GM12891 (cell line): ENCODE measurements around the gene FBXO8.

Source experiments
- DNase-seq: peaks from one replicate; pipeline ENCODE4 v3.0.0; 2011; ENCODE audit warnings: low spot score; ENCODE audit not compliant: insufficient read length
- FAIRE-seq: peaks from 2 replicates; lab custom pipeline; 2011; peaks lifted over from hg19 to GRCh38; lab: Jason Lieb, UNC
- PAX5 ChIP-seq: IDR thresholded peaks from 2 replicates; pipeline ENCODE4 v1.6.1; 2011; ENCODE audit warnings: low read length, moderate library complexity, mild to moderate bottlenecking; ENCODE audit not compliant: insufficient read depth, severe bottlenecking
- POLR2A ChIP-seq: IDR thresholded peaks from 2 replicates; pipeline ENCODE4 v1.6.1; 2011; ENCODE audit warnings: low read depth, low read length, control low read depth
- POLR2AphosphoS5 ChIP-seq: IDR thresholded peaks from 2 replicates; pipeline ENCODE4 v1.6.1; 2011; ENCODE audit warnings: low read depth, low read length, control low read depth
- POU2F2 ChIP-seq: IDR thresholded peaks from 2 replicates; pipeline ENCODE4 v1.6.1; 2011; ENCODE audit warnings: low read depth, mild to moderate bottlenecking, control low read depth, low read length, moderate library complexity
- SPI1 ChIP-seq: IDR thresholded peaks from 2 replicates; pipeline ENCODE4 v1.6.1; 2011; ENCODE audit warnings: low read depth, low read length, control low read depth
- TAF1 ChIP-seq: IDR thresholded peaks from 2 replicates; pipeline ENCODE4 v1.6.1; 2011; ENCODE audit warnings: low read depth, low read length, control low read depth

Gene FBXO8

GRCh38 chr4:174204164-174204831 lies 79.2 kb downstream of the FBXO8 start:
- DNase-seq, result no peak
- no peak for FAIRE-seq
- no peak for TF ChIP-seq TAF1
- no peak for TF ChIP-seq PAX5
- TF ChIP-seq POU2F2, result no peak
- TF ChIP-seq SPI1, result no peak
- no peak for TF ChIP-seq POLR2A
- no peak for TF ChIP-seq POLR2AphosphoS5

- DNase-seq (no peak), FAIRE-seq (no peak)
- TF ChIP-seq SPI1 (no peak), TAF1 (no peak), POLR2A (no peak), PAX5 (no peak), POLR2AphosphoS5 (no peak), POU2F2 (no peak)
These were observed 81.6 kb downstream of the FBXO8 start for GRCh38 chr4:174201871-174202270.

GRCh38 chr4:174199735-174200134 lies 83.7 kb downstream of the FBXO8 start:
- FAIRE-seq (no peak), DNase-seq (no peak)
- no peak for TF ChIP-seq SPI1
- TF ChIP-seq POLR2A, result no peak

GRCh38 chr4:174198828-174199227 lies 84.6 kb downstream of the FBXO8 start:
- DNase-seq (no peak), FAIRE-seq (no peak)
- no peak for TF ChIP-seq POLR2A
- no peak for TF ChIP-seq SPI1
- TF ChIP-seq POU2F2, result no peak
- no peak for TF ChIP-seq PAX5
- TF ChIP-seq POLR2AphosphoS5, result no peak
- TF ChIP-seq TAF1, result no peak

GRCh38 chr4:174198396-174198795 lies 85.1 kb downstream of the FBXO8 start:
- TF ChIP-seq PAX5, result no peak
- no peak for TF ChIP-seq POU2F2
- TF ChIP-seq SPI1, result no peak
- TF ChIP-seq POLR2AphosphoS5, result no peak
- no peak for TF ChIP-seq TAF1
- TF ChIP-seq POLR2A, result no peak
- no peak for DNase-seq
- no peak for FAIRE-seq

- FAIRE-seq, result no peak
These were observed 89.8 kb downstream of the FBXO8 start for GRCh38 chr4:174193438-174194374.

GRCh38 chr4:174192943-174193342 lies 90.5 kb downstream of the FBXO8 start:
- FAIRE-seq (no peak), DNase-seq (no peak)
- TF ChIP-seq POLR2A, result no peak
- TF ChIP-seq PAX5, result no peak
- TF ChIP-seq POLR2AphosphoS5, result no peak
- no peak for TF ChIP-seq SPI1
- no peak for TF ChIP-seq TAF1
- TF ChIP-seq POU2F2, result no peak

More at GRCh38 chr4:174193438-174194374, 89.8 kb downstream of the FBXO8 start:
- no peak for DNase-seq
- no peak for TF ChIP-seq POLR2A
- no peak for TF ChIP-seq PAX5
- TF ChIP-seq SPI1, result no peak
- TF ChIP-seq TAF1, result no peak
- no peak for TF ChIP-seq POLR2AphosphoS5
- TF ChIP-seq POU2F2, result no peak

- TF ChIP-seq POLR2A (no peak), SPI1 (no peak), PAX5 (no peak), POLR2AphosphoS5 (no peak), TAF1 (no peak), POU2F2 (no peak)
- FAIRE-seq (no peak), DNase-seq (no peak)
These were observed 92.5 kb downstream of the FBXO8 start for GRCh38 chr4:174190832-174191500.

GRCh38 chr4:174189392-174190015 lies 94.0 kb downstream of the FBXO8 start:
- no peak for FAIRE-seq
- TF ChIP-seq SPI1 (no peak), POU2F2 (no peak), PAX5 (no peak), POLR2AphosphoS5 (no peak), TAF1 (no peak), POLR2A (no peak)

More at GRCh38 chr4:174189392-174190015, 94.0 kb downstream of the FBXO8 start:
- DNase-seq, result no peak
